Measurements from ENCODE around the gene PFKFB4. TPM values are rescaled to one million over a fixed set of nuclear protein-coding genes. Genes with fewer than 3 reads are reported as not detected.

The PFKFB4 gene
- polyA plus RNA-seq, 1 experiment: 6.1 TPM

GRCh38 chr3:48507256-48508061 lies 49.1 kb downstream of the PFKFB4 start:
- DNase-seq (ENCODE audit: low read depth, low spot score): no peak
- CTCF ChIA-PET: interaction anchor here (0.5 kb wide), 1 partner anchor 66 kb away, joined by 3 read pairs; no protein-coding TSS in a partner anchor
- no peaks in the 10 kb centered on the region; the same call in 1 of the 2 replicates for H3K9me3 ChIP-seq (ENCODE audit: control insufficient read depth, insufficient read depth, low read length)
- H3K27ac ChIP-seq (ENCODE audit: low read depth, low read length): no peak overlapping the region
- POLR2A ChIA-PET: no interaction called here
- no peaks in the 10 kb centered on the region for H3K27me3 ChIP-seq (ENCODE audit: control insufficient read depth, insufficient read depth, low read length)
- no peak overlapping the region for H3K4me3 ChIP-seq (ENCODE audit: low read depth, low read length)
- TF ChIP-seq CTCF (IDR thresholded peaks at IDR 0.05; ENCODE audit: low read depth, low read length): peak; percentile 51

GRCh38 chr3:48505968-48506504 lies 50.6 kb downstream of the PFKFB4 start:
- Histone ChIP-seq H3K27me3 (ENCODE audit: control insufficient read depth, insufficient read depth, low read length) (no peaks in the 10 kb centered on the region), H3K9me3 (ENCODE audit: control insufficient read depth, insufficient read depth, low read length) (no peaks in the 10 kb centered on the region; the same call in 1 of the 2 replicates), H3K4me3 (ENCODE audit: low read depth, low read length) (no peak overlapping the region), H3K27ac (ENCODE audit: low read depth, low read length) (no peak overlapping the region)
- ChIA-PET CTCF (interaction anchor here (0.6 kb wide), 1 partner anchor 235 kb away, joined by 4 read pairs; no protein-coding TSS in a partner anchor), POLR2A (no interaction called here)
- no peak for DNase-seq (ENCODE audit: low read depth, low spot score)
- TF ChIP-seq CTCF (IDR thresholded peaks at IDR 0.05; ENCODE audit: low read depth, low read length): no peak

- CTCF ChIA-PET: interaction anchor here (0.8 kb wide), 1 partner anchor 311 kb away, joined by 3 read pairs; no protein-coding TSS in a partner anchor
- no peak for TF ChIP-seq CTCF (IDR thresholded peaks at IDR 0.05; ENCODE audit: low read depth, low read length)
- Histone ChIP-seq H3K27ac (ENCODE audit: low read depth, low read length) (no peak overlapping the region), H3K9me3 (ENCODE audit: control insufficient read depth, insufficient read depth, low read length) (no peaks in the 10 kb centered on the region; the same call in 1 of the 2 replicates), H3K27me3 (ENCODE audit: control insufficient read depth, insufficient read depth, low read length) (no peaks in the 10 kb centered on the region), H3K4me3 (ENCODE audit: low read depth, low read length) (no peak overlapping the region)
- DNase-seq (ENCODE audit: low read depth, low spot score): no peak
- POLR2A ChIA-PET: interaction anchor here (0.5 kb wide), 1 partner anchor 21 kb away, joined by 3 read pairs; no protein-coding TSS in a partner anchor
Measured at GRCh38 chr3:48505146-48505545, 51.5 kb downstream of the PFKFB4 start.

- no peak for DNase-seq (ENCODE audit: low read depth, low spot score)
- CTCF ChIA-PET: interaction anchor here (0.8 to 0.9 kb wide), 2 partner anchors 55 to 310 kb away, joined by 3 read pairs; no protein-coding TSS in a partner anchor
- POLR2A ChIA-PET: interaction anchor here (0.5 to 1.3 kb wide), 3 partner anchors 22 to 28 kb away, joined by 3 to 6 read pairs (median 3); no protein-coding TSS in a partner anchor
- Histone ChIP-seq H3K4me3 (ENCODE audit: low read depth, low read length) (peak within 1 kb of the TSS; percentile 74), H3K27me3 (ENCODE audit: control insufficient read depth, insufficient read depth, low read length) (no peaks in the 10 kb centered on the region), H3K9me3 (ENCODE audit: control insufficient read depth, insufficient read depth, low read length) (no peaks in the 10 kb centered on the region; the same call in 1 of the 2 replicates), H3K27ac (ENCODE audit: low read depth, low read length) (peak within 1 kb of the TSS; percentile 65)
- TF ChIP-seq CTCF (IDR thresholded peaks at IDR 0.05; ENCODE audit: low read depth, low read length): no peak
Measured at GRCh38 chr3:48504051-48504946, 52.3 kb downstream of the PFKFB4 start, which contains the start of gene SHISA5. Gene SHISA5, minus strand, starts transcription at chr3:48504174. Its CDS starts 80 bp downstream, at chr3:48504094.
